GM23248 (cell line): ENCODE data around the gene ERGIC2. TPM values are rescaled to one million over a fixed set of nuclear protein-coding genes. Genes with fewer than 3 reads are reported as not detected.
A peak's percentile ranks its signal among the peaks of the same experiment; 100 is the strongest.

Experiments
- DNase-seq: peaks from one replicate; pipeline ENCODE4 v3.0.0-alpha.2; 2015
- H2AFZ ChIP-seq: fragments of 200-600 bp; sonication (generic); 2 replicates; pipeline ENCODE4 v1.6.1; 2016; ENCODE audit warnings: antibody characterized with exemption
- H3F3A ChIP-seq: fragments of 200-600 bp; sonication (generic); 2 replicates; pipeline ENCODE4 v1.6.1; 2016; ENCODE audit warnings: mild to moderate bottlenecking, antibody characterized with exemption, mixed run types; ENCODE audit not compliant: insufficient read depth
- H3K27ac ChIP-seq: fragments of 200-600 bp; sonication (generic); 2 replicates; pipeline ENCODE4 v1.5.1; 2016; ENCODE audit warnings: mild to moderate bottlenecking
- H3K27me3 ChIP-seq: fragments of 200-600 bp; sonication (generic); replicated peaks from 2 replicates; pipeline ENCODE4 v1.6.1; 2016; ENCODE audit warnings: mild to moderate bottlenecking; ENCODE audit not compliant: insufficient read depth
- H3K36me3 ChIP-seq: fragments of 200-600 bp; sonication (generic); 2 replicates; pipeline ENCODE4 v1.6.1; 2016; ENCODE audit warnings: low read depth, mild to moderate bottlenecking
- H3K4me1 ChIP-seq: fragments of 200-600 bp; sonication (generic); 2 replicates; pipeline ENCODE4 v1.6.1; 2016; ENCODE audit warnings: mild to moderate bottlenecking; ENCODE audit not compliant: insufficient read depth
- H3K4me2 ChIP-seq: fragments of 200-600 bp; sonication (generic); one replicate; pipeline ENCODE4 v1.6.1; 2016; ENCODE audit warnings: mild to moderate bottlenecking; ENCODE audit not compliant: unreplicated experiment
- H3K4me3 ChIP-seq: fragments of 200-600 bp; sonication (generic); 2 replicates; pipeline ENCODE4 v1.5.1; 2016; ENCODE audit warnings: mild to moderate bottlenecking
- H3K79me2 ChIP-seq: fragments of 200-600 bp; sonication (generic); 2 replicates; pipeline ENCODE4 v1.6.1; 2016; ENCODE audit warnings: mild to moderate bottlenecking; ENCODE audit not compliant: insufficient read depth
- H3K9ac ChIP-seq: fragments of 200-600 bp; sonication (generic); 2 replicates; pipeline ENCODE4 v1.6.1; 2016; ENCODE audit warnings: mild to moderate bottlenecking
- H3K9me2 ChIP-seq: fragments of 200-600 bp; sonication (generic); 2 replicates; pipeline ENCODE4 v1.6.1; 2016; ENCODE audit warnings: mixed run types, mild to moderate bottlenecking, moderate library complexity; ENCODE audit not compliant: insufficient read depth
- H3K9me3 ChIP-seq: fragments of 200-600 bp; sonication (generic); one replicate; pipeline ENCODE4 v1.6.1; 2017; ENCODE audit warnings: low read depth
- H4K20me1 ChIP-seq: fragments of 200-600 bp; sonication (generic); 2 replicates; pipeline ENCODE4 v1.6.0; 2016; ENCODE audit not compliant: insufficient read depth
- EZH2 ChIP-seq: fragments of 200-600 bp; sonication (generic); IDR thresholded peaks from 2 replicates; pipeline ENCODE4 v1.6.1; 2018; ENCODE audit warnings: antibody characterized with exemption, mild to moderate bottlenecking; ENCODE audit not compliant: insufficient read depth, poor library complexity, severe bottlenecking
- EZH2phosphoT487 ChIP-seq: fragments of 200-600 bp; sonication (generic); IDR thresholded peaks from 2 replicates; pipeline ENCODE4 v1.6.1; 2018; ENCODE audit warnings: antibody characterized with exemption, moderate library complexity, mild to moderate bottlenecking, low read depth; ENCODE audit not compliant: insufficient read depth
- WGBS, 2 experiments: methylation state at CpG; one replicate each; pipeline ENCODE4 v1.1.6; 2015 to 2017; ENCODE audit warnings: low lambda C conversion rate in 2 of 2, low coverage in 1 of 2; ENCODE audit errors: missing lambda C conversion rate in 2 of 2; 5-methylcytosine and 5-hydroxymethylcytosine counted together
- in situ Hi-C: fragments of 300-500 bp; cut with MboI; formaldehyde crosslinking; loops from 2 replicates; pipeline ENCODE4 v1.15.0; 2020
- polyA plus RNA-seq: library from polyadenylated mRNA; unstranded; fragments of >200 nt; fragmentation: Nextera tagmentation; extraction: Ambion mirVana; gene quantifications from 2 replicates; pipeline ENCODE4 v1.2.1, GENCODE V29; 2016
- total RNA-seq: library from RNA; depleted of rRNA; stranded (reverse); fragments of >200 nt; shearing (Covaris generic); gene quantifications from 2 replicates; pipeline ENCODE4 v1.2.3, GENCODE V29; 2014; rRNA removed

The ERGIC2 gene, protein sequence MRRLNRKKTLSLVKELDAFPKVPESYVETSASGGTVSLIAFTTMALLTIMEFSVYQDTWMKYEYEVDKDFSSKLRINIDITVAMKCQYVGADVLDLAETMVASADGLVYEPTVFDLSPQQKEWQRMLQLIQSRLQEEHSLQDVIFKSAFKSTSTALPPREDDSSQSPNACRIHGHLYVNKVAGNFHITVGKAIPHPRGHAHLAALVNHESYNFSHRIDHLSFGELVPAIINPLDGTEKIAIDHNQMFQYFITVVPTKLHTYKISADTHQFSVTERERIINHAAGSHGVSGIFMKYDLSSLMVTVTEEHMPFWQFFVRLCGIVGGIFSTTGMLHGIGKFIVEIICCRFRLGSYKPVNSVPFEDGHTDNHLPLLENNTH
- total RNA-seq (171 and 265 TPM in 2 replicates), polyA plus RNA-seq (171 and 179 TPM in 2 replicates)

DNA sequence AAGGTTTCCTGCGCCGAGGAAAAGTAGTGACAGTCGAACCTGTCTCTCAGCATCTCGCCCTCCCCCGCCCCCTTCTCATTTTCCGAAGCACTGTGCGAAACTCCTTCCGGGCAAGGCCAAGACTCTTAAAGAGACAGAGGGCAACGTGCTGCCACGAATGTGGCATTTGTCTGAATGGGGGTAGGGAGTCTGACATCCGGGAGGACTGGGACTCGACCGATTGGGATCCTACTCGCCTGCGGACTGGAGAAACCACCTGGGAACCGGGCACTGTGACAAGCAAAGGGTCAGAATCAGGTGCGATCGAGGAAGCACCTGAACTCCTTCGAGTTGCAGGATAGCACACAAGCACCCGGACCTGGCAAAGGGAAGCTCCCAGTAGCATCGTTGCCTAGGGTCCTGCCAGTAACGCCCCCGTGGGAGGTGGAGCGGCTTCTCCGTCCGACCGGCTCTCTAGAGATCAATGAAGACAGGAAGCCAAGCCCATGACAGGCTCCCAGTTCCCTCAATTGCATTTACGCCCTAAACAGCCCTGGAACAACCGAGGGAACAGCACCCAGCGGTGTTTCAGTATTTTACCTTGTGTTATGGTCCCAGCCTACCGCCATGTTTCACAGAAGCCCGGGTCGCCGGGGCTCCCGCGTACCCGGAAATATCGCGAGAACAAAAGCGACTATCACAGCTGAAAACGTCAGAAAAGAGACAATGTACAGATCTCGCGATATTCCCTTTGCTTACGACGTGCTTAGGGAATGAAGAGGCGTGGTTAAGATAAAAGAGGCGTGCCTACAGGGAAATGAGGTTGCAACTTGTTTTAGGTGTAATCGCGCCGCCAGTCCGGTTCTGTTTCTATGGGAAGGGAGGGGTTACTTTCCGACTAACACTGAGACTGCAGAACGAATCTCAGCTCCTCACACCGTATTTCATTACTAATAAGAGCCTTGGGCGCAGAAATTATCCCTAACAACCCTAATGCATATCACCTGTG, at the start of gene ERGIC2:
Gene ERGIC2, minus strand, starts transcription at position 637 of the 988 bp plus-strand sequence. CDS start 9,539 bp downstream, outside the sequence.
- Histone ChIP-seq H3K9me3 (no peaks in the 10 kb centered on the region), H3K79me2 (peaks cover 50% of the 10 kb centered on the region), H3K9me2 (no peaks in the 10 kb centered on the region), H3K9ac (peak within 1 kb of the TSS; percentile 97), H3K4me3 (peak within 1 kb of the TSS; percentile 93), H3F3A (0 out of 2 replicates have a peak, but pooled peaks cover 7% of the 10 kb centered on the region), H3K4me1 (peaks cover 11% of the 10 kb centered on the region; the same call in 1 of the 2 replicates), H3K36me3 (no peaks in the 10 kb centered on the region), H3K27me3 (no peaks in the 10 kb centered on the region), H2AFZ (peak within 1 kb of the TSS; percentile 97), H3K4me2 (peak within 1 kb of the TSS; percentile 88), H4K20me1 (no peaks in the 10 kb centered on the region), H3K27ac (peak within 1 kb of the TSS; percentile 86)
- DNase-seq = peak; percentile 100
- in situ Hi-C loops = loop anchor here (25.0 kb wide), 1 partner anchor 294 kb away; no protein-coding TSS in a partner anchor
- TF ChIP-seq EZH2phosphoT487 = no peak
- no peak for TF ChIP-seq EZH2
- WGBS, 2 experiments = 1 to 2% methylated on average over 53 to 55 of the region's 55 CpGs

DNA sequence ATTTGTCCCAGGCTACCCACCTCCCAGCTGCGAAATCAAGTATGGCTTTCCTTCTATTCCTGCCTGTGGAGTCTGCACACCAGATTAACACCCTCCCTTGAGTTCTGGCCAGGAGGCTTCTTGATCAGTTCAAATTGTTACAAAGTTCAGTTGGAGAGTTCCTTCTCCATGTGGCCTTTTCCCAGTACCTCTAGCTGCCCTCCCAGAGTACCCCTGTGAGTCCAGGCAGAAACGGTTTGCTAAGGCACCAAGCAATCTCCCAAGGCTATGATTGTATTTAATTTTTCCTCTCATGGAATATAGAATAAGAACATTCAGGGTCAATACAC, 49.7 kb upstream of the ERGIC2 start:
- no peak overlapping the region for H2AFZ ChIP-seq
- H3K79me2 ChIP-seq = no peaks in the 10 kb centered on the region
- WGBS, 2 experiments = 50 to 66% methylated on average over 2 of the region's 2 CpGs
- TF ChIP-seq EZH2phosphoT487 (no peak), EZH2 (no peak)
- no peaks in the 10 kb centered on the region for H3K4me1 ChIP-seq
- in situ Hi-C loops = no loop called here
- H3K27ac ChIP-seq = no peak overlapping the region
- no peaks in the 10 kb centered on the region for H3K27me3 ChIP-seq
- 0 out of 2 replicates have a peak, but pooled peaks cover 3% of the 10 kb centered on the region for H3K9me2 ChIP-seq
- H4K20me1 ChIP-seq = no peaks in the 10 kb centered on the region
- no peaks in the 10 kb centered on the region for H3K9me3 ChIP-seq
- 0 out of 2 replicates have a peak, but pooled peaks cover 4% of the 10 kb centered on the region for H3F3A ChIP-seq
- H3K9ac ChIP-seq = no peak overlapping the region
- no peaks in the 10 kb centered on the region for H3K36me3 ChIP-seq
- no peak for DNase-seq
- no peak overlapping the region for H3K4me3 ChIP-seq
- no peak overlapping the region for H3K4me2 ChIP-seq

DNA sequence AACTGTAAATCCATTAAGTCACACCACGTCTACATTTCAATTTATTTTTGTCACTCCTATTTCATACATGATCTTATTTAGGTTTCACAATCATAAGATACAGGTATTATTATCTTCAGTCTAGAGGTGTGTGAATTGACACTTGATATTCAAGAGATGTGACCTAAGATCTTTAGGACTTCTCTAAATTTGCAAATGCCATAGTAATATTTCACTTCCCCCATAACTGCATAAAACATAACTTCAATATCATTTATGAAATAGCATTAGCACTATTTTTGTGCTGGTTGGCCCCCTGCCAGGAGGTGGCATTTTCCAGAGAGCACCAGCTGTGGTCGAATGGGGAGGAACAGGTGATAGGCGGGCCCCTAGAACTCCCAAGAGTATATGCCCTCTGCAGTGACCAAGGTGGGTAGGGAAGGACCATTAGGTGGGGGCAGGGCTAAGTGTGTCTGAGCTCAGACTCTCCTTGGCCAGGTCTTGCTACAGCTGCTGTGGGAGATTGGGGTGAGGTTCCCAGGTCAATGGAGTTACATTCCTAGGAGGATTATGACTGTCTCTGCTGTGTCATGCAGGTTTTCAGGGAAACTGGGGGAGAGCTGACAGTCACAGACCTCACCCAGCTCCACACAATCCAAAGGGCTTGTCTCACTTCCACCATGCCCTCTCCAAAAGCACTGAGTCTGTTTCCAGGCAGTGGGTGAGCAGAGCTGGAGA, 49.2 kb upstream of the ERGIC2 start:
- no peak overlapping the region for H2AFZ ChIP-seq
- no peak for DNase-seq
- H3K4me2 ChIP-seq = no peak overlapping the region
- no peak overlapping the region for H3K27ac ChIP-seq
- no peaks in the 10 kb centered on the region for H3K36me3 ChIP-seq
- no peaks in the 10 kb centered on the region for H3K79me2 ChIP-seq
- H4K20me1 ChIP-seq = no peaks in the 10 kb centered on the region
- H3K9me2 ChIP-seq = 0 out of 2 replicates have a peak, but pooled peaks cover 3% of the 10 kb centered on the region
- TF ChIP-seq EZH2 = no peak
- TF ChIP-seq EZH2phosphoT487 = no peak
- no peaks in the 10 kb centered on the region for H3K4me1 ChIP-seq
- no peak overlapping the region for H3K4me3 ChIP-seq
- H3F3A ChIP-seq = 0 out of 2 replicates have a peak, but pooled peaks cover 4% of the 10 kb centered on the region
- WGBS, 2 experiments = 59 to 60% methylated on average over 3 of the region's 3 CpGs
- H3K9me3 ChIP-seq = no peaks in the 10 kb centered on the region
- H3K9ac ChIP-seq = no peak overlapping the region
- in situ Hi-C loops = no loop called here
- H3K27me3 ChIP-seq = no peaks in the 10 kb centered on the region

DNA sequence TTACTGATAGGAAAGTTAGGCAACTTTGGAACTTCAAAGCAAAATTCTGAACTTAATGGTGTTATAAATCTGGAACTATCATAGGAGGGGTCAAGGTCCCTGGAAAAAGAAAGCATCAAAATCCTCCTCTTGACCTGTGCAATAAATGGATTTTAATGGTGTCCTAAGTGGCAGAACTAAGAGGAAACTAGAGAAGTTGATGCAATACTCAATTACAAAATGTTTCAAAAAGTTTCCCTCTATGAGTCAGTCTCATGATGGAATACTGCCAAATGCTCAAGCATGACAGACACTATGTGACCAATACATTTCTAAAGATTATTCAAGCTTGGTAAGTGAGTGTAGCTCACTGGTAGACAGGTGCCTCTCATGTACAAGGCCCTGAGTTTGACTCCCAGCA, 47.7 kb upstream of the ERGIC2 start:
- H3K27me3 ChIP-seq = no peaks in the 10 kb centered on the region
- DNase-seq = peak; percentile 75
- no peaks in the 10 kb centered on the region for H3K36me3 ChIP-seq
- H3K27ac ChIP-seq = no peak overlapping the region
- in situ Hi-C loops = no loop called here
- H3K4me1 ChIP-seq = no peaks in the 10 kb centered on the region
- H3K9me2 ChIP-seq = 0 out of 2 replicates have a peak, but pooled peaks cover 3% of the 10 kb centered on the region
- H3K79me2 ChIP-seq = no peaks in the 10 kb centered on the region
- no peak overlapping the region for H2AFZ ChIP-seq
- TF ChIP-seq EZH2phosphoT487 = no peak
- TF ChIP-seq EZH2 = no peak
- no peaks in the 10 kb centered on the region for H4K20me1 ChIP-seq
- no peak overlapping the region for H3K4me3 ChIP-seq
- H3K4me2 ChIP-seq = no peak overlapping the region
- H3F3A ChIP-seq = 0 out of 2 replicates have a peak, but pooled peaks cover 4% of the 10 kb centered on the region
- no peaks in the 10 kb centered on the region for H3K9me3 ChIP-seq
- no peak overlapping the region for H3K9ac ChIP-seq
